Liver (tissue), 9 donors: ENCODE measurements around the gene CAPSL. TPM values are rescaled to one million over a fixed set of nuclear protein-coding genes. Genes with fewer than 3 reads are reported as not detected.

Source experiments
- DNase-seq: peaks from one replicate; pipeline ENCODE4 v3.0.0-alpha.2; 2017; ENCODE audit warnings: low spot score
- H3K27ac ChIP-seq, 2 donors: one replicate each; pipeline ENCODE4 v1.7.0; 2013; ENCODE audit warnings: inconsistent platforms in 2 of 2, low read length in 2 of 2, control low read depth in 1 of 2, low read depth in 1 of 2, mild to moderate bottlenecking in 1 of 2
- H3K27me3 ChIP-seq, 4 donors: one replicate each; pipeline versions ENCODE4 v1.6.1 to v1.7.0; 2013; ENCODE audit warnings: low read length in 3 of 4, inconsistent platforms in 1 of 4, mild to moderate bottlenecking in 1 of 4, moderate library complexity in 1 of 4; ENCODE audit not compliant: control insufficient read depth in 4 of 4, insufficient read depth in 4 of 4
- H3K36me3 ChIP-seq, 4 donors: one replicate each; pipeline versions ENCODE4 v1.6.1 to v1.7.0; 2013; ENCODE audit warnings: low read length in 3 of 4, mild to moderate bottlenecking in 3 of 4, low read depth in 1 of 4, moderate library complexity in 1 of 4; ENCODE audit not compliant: control insufficient read depth in 4 of 4, insufficient read depth in 3 of 4
- H3K4me1 ChIP-seq, 4 donors: one replicate each; pipeline versions ENCODE4 v1.6.1 to v1.7.0; 2013; ENCODE audit warnings: low read length in 3 of 4, mild to moderate bottlenecking in 3 of 4, moderate library complexity in 1 of 4; ENCODE audit not compliant: control insufficient read depth in 4 of 4, insufficient read depth in 4 of 4
- H3K4me3 ChIP-seq, 3 donors: one replicate each; pipeline versions ENCODE4 v1.6.1 to v1.7.0; 2013; ENCODE audit warnings: low read length in 3 of 3, control low read depth in 1 of 3, low read depth in 1 of 3, mild to moderate bottlenecking in 1 of 3
- H3K9ac ChIP-seq, 2 donors: one replicate each; pipeline ENCODE4 v1.7.0; 2013; ENCODE audit warnings: low read length in 2 of 2, mild to moderate bottlenecking in 2 of 2, moderate library complexity in 2 of 2, control low read depth in 1 of 2, low read depth in 1 of 2
- H3K9me3 ChIP-seq, 4 donors: one replicate each; pipeline versions ENCODE4 v1.6.1 to v1.7.0; 2013; ENCODE audit warnings: low read length in 3 of 4; ENCODE audit not compliant: control insufficient read depth in 4 of 4
- EGR1 ChIP-seq, 2 donors: IDR thresholded peaks; 2 replicates each; pipeline ENCODE4 v1.6.1; 2016 to 2018; ENCODE audit warnings: antibody characterized with exemption in 2 of 2, low read depth in 2 of 2
- FOXA1 ChIP-seq: IDR thresholded peaks from 2 replicates; pipeline ENCODE4 v1.6.1; 2016; ENCODE audit warnings: antibody characterized with exemption
- GABPA ChIP-seq, 2 donors: IDR thresholded peaks in 1 of 2; conservative IDR thresholded peaks in 1 of 2; 2 replicates each; pipeline ENCODE4 v1.6.1; 2016; ENCODE audit warnings: antibody characterized with exemption in 2 of 2, mild to moderate bottlenecking in 1 of 2, moderate library complexity in 1 of 2
- HNF4A ChIP-seq, 2 donors: conservative IDR thresholded peaks; 2 replicates each; pipeline ENCODE4 v1.6.1; 2016; ENCODE audit warnings: antibody characterized with exemption in 2 of 2, mild to moderate bottlenecking in 2 of 2
- HNF4G ChIP-seq: IDR thresholded peaks from 2 replicates; pipeline ENCODE4 v1.6.1; 2016; ENCODE audit warnings: antibody characterized with exemption
- JUND ChIP-seq, 2 donors: IDR thresholded peaks; 2 replicates each; pipeline ENCODE4 v1.6.1; 2016; ENCODE audit warnings: antibody characterized with exemption in 2 of 2
- RXRA ChIP-seq, 2 donors: IDR thresholded peaks; 2 replicates each; pipeline ENCODE4 v1.6.1; 2017 to 2018; ENCODE audit warnings: antibody characterized with exemption in 2 of 2, mild to moderate bottlenecking in 1 of 2
- SP1 ChIP-seq: IDR thresholded peaks from 2 replicates; pipeline ENCODE4 v1.6.1; 2018; ENCODE audit warnings: antibody characterized with exemption, mild to moderate bottlenecking
- TAF1 ChIP-seq: conservative IDR thresholded peaks from 2 replicates; pipeline ENCODE4 v1.6.1; 2016; ENCODE audit warnings: antibody characterized with exemption, mild to moderate bottlenecking
- YY1 ChIP-seq: IDR thresholded peaks from 2 replicates; pipeline ENCODE4 v1.6.1; 2016; ENCODE audit warnings: antibody characterized with exemption, mild to moderate bottlenecking
- ZBTB33 ChIP-seq: IDR thresholded peaks from 2 replicates; pipeline ENCODE4 v1.6.1; 2016; ENCODE audit warnings: antibody characterized with exemption
- WGBS: extraction: QIAGEN DNeasy Blood & Tissue Kit; methylation state at CpG from one replicate; pipeline ENCODE4 v1.1.7; 2013; 5-methylcytosine and 5-hydroxymethylcytosine counted together
- polyA plus RNA-seq, 2 donors: library from polyadenylated mRNA; stranded (reverse) in 1 of 2; unstranded in 1 of 2; fragments of 200-250 nt in 1 of 2; fragments of >200 nt in 1 of 2; fragmentation: Nextera tagmentation in 1 of 2; extraction: Ambion mirVana in 1 of 2; gene quantifications; one replicate each; pipeline versions ENCODE4 v1.2.1 to v1.2.3, GENCODE V29; 2013 to 2015
- total RNA-seq, 2 donors: library from RNA; depleted of rRNA; stranded (reverse); fragments of >200 nt; gene quantifications; one replicate each; pipeline ENCODE4 v1.2.3, GENCODE V29; 2014
- TF ChIP-seq, protein P1 (sequence below): IDR thresholded peaks from 2 replicates; pipeline ENCODE4 v1.6.1; 2016; ENCODE audit warnings: antibody characterized with exemption
- TF ChIP-seq, protein P2 (sequence below): IDR thresholded peaks from 2 replicates; pipeline ENCODE4 v1.6.1; 2016; ENCODE audit warnings: antibody characterized with exemption
- TF ChIP-seq, protein P3 (sequence below): IDR thresholded peaks from 2 replicates; pipeline ENCODE4 v1.6.1; 2016; ENCODE audit warnings: antibody characterized with exemption, mild to moderate bottlenecking
- donor health status: healthy.
- donor health status: healthy.
- donor health status: healthy.
- donor health status: healthy.
- donor health status: healthy.

The CAPSL gene
- total and polyA plus RNA-seq, 4 donors, result 0.37 TPM; not detected in 3

DNA sequence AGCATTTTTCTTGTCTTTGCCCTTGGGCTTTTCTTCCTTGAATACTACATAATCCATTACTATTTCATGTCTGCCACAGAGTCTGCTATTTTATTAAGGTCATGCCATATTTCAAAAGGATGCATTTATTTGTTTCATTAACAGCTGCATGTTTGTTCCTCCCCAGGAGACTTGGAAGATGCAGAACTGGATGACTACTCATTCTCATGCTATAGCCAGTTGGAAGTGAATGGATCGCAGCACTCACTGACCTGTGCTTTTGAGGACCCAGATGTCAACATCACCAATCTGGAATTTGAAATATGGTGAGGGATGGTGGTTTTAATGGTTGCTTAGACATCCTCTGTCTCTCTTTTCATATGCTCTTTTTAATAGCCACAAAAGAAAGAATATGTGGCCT, 77.7 kb downstream of the CAPSL start:
- no peak overlapping the region for H3K4me3 ChIP-seq
- TF ChIP-seq, protein P1, sequence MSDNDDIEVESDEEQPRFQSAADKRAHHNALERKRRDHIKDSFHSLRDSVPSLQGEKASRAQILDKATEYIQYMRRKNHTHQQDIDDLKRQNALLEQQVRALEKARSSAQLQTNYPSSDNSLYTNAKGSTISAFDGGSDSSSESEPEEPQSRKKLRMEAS, result no peak
- TF ChIP-seq SP1 (no peak), HNF4G (no peak), JUND (IDR thresholded peaks at IDR 0.05) (no peak), GABPA (IDR thresholded peaks at IDR 0.05 in 1 of 2, conservative IDR thresholded peaks at IDR 0.05 in 1 of 2) (no peak), EGR1 (IDR thresholded peaks at IDR 0.05; ENCODE audit: low read depth in 2 of 2) (no peak), RXRA (IDR thresholded peaks at IDR 0.05) (no peak), YY1 (no peak), TAF1 (no peak), ZBTB33 (no peak)
- TF ChIP-seq, protein P2, sequence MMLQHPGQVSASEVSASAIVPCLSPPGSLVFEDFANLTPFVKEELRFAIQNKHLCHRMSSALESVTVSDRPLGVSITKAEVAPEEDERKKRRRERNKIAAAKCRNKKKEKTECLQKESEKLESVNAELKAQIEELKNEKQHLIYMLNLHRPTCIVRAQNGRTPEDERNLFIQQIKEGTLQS, result no peak
- TF ChIP-seq, protein P3, sequence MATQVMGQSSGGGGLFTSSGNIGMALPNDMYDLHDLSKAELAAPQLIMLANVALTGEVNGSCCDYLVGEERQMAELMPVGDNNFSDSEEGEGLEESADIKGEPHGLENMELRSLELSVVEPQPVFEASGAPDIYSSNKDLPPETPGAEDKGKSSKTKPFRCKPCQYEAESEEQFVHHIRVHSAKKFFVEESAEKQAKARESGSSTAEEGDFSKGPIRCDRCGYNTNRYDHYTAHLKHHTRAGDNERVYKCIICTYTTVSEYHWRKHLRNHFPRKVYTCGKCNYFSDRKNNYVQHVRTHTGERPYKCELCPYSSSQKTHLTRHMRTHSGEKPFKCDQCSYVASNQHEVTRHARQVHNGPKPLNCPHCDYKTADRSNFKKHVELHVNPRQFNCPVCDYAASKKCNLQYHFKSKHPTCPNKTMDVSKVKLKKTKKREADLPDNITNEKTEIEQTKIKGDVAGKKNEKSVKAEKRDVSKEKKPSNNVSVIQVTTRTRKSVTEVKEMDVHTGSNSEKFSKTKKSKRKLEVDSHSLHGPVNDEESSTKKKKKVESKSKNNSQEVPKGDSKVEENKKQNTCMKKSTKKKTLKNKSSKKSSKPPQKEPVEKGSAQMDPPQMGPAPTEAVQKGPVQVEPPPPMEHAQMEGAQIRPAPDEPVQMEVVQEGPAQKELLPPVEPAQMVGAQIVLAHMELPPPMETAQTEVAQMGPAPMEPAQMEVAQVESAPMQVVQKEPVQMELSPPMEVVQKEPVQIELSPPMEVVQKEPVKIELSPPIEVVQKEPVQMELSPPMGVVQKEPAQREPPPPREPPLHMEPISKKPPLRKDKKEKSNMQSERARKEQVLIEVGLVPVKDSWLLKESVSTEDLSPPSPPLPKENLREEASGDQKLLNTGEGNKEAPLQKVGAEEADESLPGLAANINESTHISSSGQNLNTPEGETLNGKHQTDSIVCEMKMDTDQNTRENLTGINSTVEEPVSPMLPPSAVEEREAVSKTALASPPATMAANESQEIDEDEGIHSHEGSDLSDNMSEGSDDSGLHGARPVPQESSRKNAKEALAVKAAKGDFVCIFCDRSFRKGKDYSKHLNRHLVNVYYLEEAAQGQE, result no peak
- WGBS, result 97% methylated on average over 1 of the region's 1 CpG

DNA sequence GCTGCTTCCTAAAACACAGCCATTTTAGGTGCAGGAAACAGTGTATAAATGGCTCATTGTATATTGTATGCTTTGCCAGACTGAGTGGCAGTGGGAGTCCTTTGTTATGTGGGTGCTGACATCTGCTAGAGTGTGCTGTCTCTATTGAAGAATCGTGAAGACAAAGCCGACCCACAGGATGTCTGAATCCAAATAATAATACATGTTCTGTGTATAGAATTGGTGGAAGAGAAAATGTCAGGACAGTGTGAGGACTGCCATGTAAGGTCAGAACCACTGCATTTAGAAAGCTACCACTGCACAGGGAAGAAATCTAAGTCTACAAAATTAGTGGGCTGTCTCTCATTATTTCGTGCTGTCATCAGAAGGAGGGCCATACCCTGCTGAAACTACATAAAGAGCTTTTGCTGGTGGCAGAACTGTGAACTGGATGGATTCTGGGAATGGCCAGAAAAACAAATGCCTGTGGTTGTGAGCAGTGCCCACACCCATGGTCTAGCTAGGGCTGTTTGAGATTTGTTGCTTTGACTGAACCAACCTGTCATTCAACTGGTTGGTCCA, 79.2 kb downstream of the CAPSL start:
- Histone ChIP-seq H3K4me3 (no peak overlapping the region), H3K27ac (no peak overlapping the region), H3K27me3 (no peaks in the 10 kb centered on the region), H3K4me1 (no peaks in the 10 kb centered on the region), H3K36me3 (no peaks in the 10 kb centered on the region), H3K9ac (peak overlapping the region in 1 of 2 donors; percentile 34), H3K9me3 (no peaks in the 10 kb centered on the region)
- DNase-seq, result no peak
- 67% methylated on average over 3 of the region's 3 CpGs for WGBS
- no peak for TF ChIP-seq TAF1
- TF ChIP-seq GABPA (IDR thresholded peaks at IDR 0.05 in 1 of 2, conservative IDR thresholded peaks at IDR 0.05 in 1 of 2), result no peak
- no peak for TF ChIP-seq HNF4G
- TF ChIP-seq HNF4A (conservative IDR thresholded peaks at IDR 0.05), result no peak
- TF ChIP-seq FOXA1, result no peak
- TF ChIP-seq, protein P3, result no peak
- TF ChIP-seq SP1, result no peak

More for the DNA sequence above, 77.7 kb downstream of the CAPSL start:
- no peak overlapping the region for H3K9ac ChIP-seq
- H3K4me1 ChIP-seq, result no peaks in the 10 kb centered on the region
- no peak overlapping the region for H3K27ac ChIP-seq
- H3K36me3 ChIP-seq, result no peaks in the 10 kb centered on the region
- DNase-seq, result no peak
- no peaks in the 10 kb centered on the region for H3K27me3 ChIP-seq
- H3K9me3 ChIP-seq, result peaks cover 0 to 3% (median 0%) of the 10 kb centered on the region in 4 donors
